Loucy (cell line): ENCODE results near the gene NUP62.

Experiments
- H2AFZ ChIP-seq: fragments of 200-600 bp; sonication (generic); 2 replicates; pipeline ENCODE4 v1.6.0; 2016; ENCODE audit warnings: antibody characterized with exemption, mild to moderate bottlenecking, low read length, moderate library complexity
- H3F3A ChIP-seq: fragments of 200-600 bp; 2 replicates; pipeline ENCODE4 v1.6.0; 2016; ENCODE audit warnings: antibody characterized with exemption, low read depth, mild to moderate bottlenecking
- H3K27me3 ChIP-seq: fragments of 200-600 bp; sonication (generic); 2 replicates; pipeline ENCODE4 v1.6.1; 2014; ENCODE audit warnings: low read length, mild to moderate bottlenecking; ENCODE audit not compliant: insufficient read depth, poor library complexity, severe bottlenecking
- H3K36me3 ChIP-seq: fragments of 200-600 bp; sonication (generic); 2 replicates; pipeline ENCODE4 v1.6.1; 2016; ENCODE audit warnings: low read length; ENCODE audit not compliant: insufficient read depth
- H3K4me1 ChIP-seq: fragments of 200-600 bp; sonication (generic); 2 replicates; pipeline ENCODE4 v1.5.1; 2014; ENCODE audit warnings: low read length, mild to moderate bottlenecking; ENCODE audit not compliant: insufficient read depth, poor library complexity, severe bottlenecking
- H3K4me2 ChIP-seq: fragments of 200-600 bp; sonication (generic); 2 replicates; pipeline ENCODE4 v1.6.0; 2014; ENCODE audit warnings: antibody characterized with exemption, low read length, low read depth, mild to moderate bottlenecking; ENCODE audit not compliant: poor library complexity, severe bottlenecking
- H3K4me3 ChIP-seq: fragments of 200-600 bp; sonication (generic); 2 replicates; pipeline ENCODE4 v1.5.1; 2014; ENCODE audit warnings: low read length, mild to moderate bottlenecking, mixed read lengths; ENCODE audit not compliant: poor library complexity, severe bottlenecking
- H3K79me2 ChIP-seq: fragments of 200-600 bp; sonication (generic); 2 replicates; pipeline ENCODE4 v1.6.1; 2014; ENCODE audit warnings: low read length; ENCODE audit not compliant: insufficient read depth
- H3K9ac ChIP-seq: fragments of 200-600 bp; sonication (generic); 2 replicates; pipeline ENCODE4 v1.6.0; 2014; ENCODE audit warnings: mild to moderate bottlenecking, low read depth, low read length, moderate library complexity; ENCODE audit not compliant: poor library complexity, severe bottlenecking
- H3K9me2 ChIP-seq: fragments of 200-600 bp; sonication (generic); replicated peaks from 2 replicates; pipeline ENCODE4 v1.6.1; 2016; ENCODE audit warnings: low read depth, low read length, mixed read lengths
- H3K9me3 ChIP-seq: fragments of 200-600 bp; sonication (generic); 2 replicates; pipeline ENCODE4 v1.6.1; 2014; ENCODE audit warnings: mild to moderate bottlenecking, antibody characterized with exemption, low read length, low read depth; ENCODE audit not compliant: insufficient read depth
- H4K20me1 ChIP-seq: fragments of 200-600 bp; sonication (generic); 2 replicates; pipeline ENCODE4 v1.6.0; 2014; ENCODE audit warnings: antibody characterized with exemption, low read length, mild to moderate bottlenecking; ENCODE audit not compliant: insufficient read depth, poor library complexity, severe bottlenecking
- CTCF ChIP-seq: fragments of 200-600 bp; sonication (generic); conservative IDR thresholded peaks from 2 replicates; pipeline ENCODE4 v1.5.1; 2014; ENCODE audit warnings: mild to moderate bottlenecking, antibody characterized with exemption, low read length
- EZH2phosphoT487 ChIP-seq: fragments of 200-600 bp; IDR thresholded peaks from 2 replicates; pipeline ENCODE4 v1.6.1; 2018; ENCODE audit warnings: antibody characterized with exemption, mild to moderate bottlenecking, moderate library complexity, borderline replicate concordance

Gene NUP62

DNA sequence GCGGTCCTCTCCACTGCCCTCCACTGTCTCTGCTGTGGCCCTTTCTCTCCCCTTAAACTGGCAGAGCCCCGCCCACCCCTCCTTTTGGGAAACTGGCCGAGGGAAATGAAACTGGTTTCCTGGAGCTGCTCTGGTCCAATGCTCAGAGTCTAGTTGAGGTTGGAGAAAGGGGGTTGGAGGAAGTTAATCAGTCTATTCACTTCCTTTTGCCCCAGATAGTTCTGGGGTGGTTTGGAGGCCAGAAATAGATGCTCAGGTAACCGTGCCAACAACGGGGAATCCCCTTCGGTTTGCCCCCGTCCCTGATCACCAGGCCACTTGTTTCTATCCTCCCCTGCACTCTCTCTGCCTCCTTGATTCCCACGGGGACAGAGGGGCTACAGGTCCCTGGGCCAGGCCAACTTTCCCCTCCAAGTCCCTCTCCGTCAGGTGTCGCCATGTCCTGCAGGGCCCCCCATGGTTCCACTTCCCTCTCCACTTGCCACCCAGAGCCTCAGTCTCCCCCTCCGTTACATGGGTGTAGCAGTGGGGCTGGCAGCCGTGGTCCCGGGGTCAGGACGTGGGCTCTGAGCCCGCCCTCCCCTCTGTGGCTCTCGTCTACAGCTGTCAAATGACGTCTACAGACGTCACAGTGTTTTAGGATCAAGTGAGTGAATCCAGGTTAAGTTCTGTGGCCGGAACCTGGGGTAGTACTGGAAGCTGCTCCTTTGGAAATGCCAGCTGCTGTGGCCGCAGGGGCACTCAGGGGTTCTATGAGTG is 32.3 kb downstream of the NUP62 start, which contains the start of gene IL4I1:
Gene IL4I1 (minus strand): TSS at position 25 of the 759 bp plus-strand sequence. CDS start 727 bp downstream, outside the sequence.
- Histone ChIP-seq H3K27me3 (no peaks in the 10 kb centered on the region), H3K9me2 (no peaks in the 10 kb centered on the region), H3K4me2 (peak within 1 kb of the TSS; percentile 85), H3K9me3 (no peaks in the 10 kb centered on the region), H3K4me1 (peaks cover 27% of the 10 kb centered on the region), H3K36me3 (no peaks in the 10 kb centered on the region), H4K20me1 (no peaks in the 10 kb centered on the region), H3K9ac (peak within 1 kb of the TSS; percentile 65), H3K79me2 (no peaks in the 10 kb centered on the region), H3F3A (no peaks in the 10 kb centered on the region), H3K4me3 (peak within 1 kb of the TSS; percentile 57), H2AFZ (no peak within 1 kb of the TSS; the same call in 1 of the 2 replicates)
- no peak for TF ChIP-seq EZH2phosphoT487
- no peak for TF ChIP-seq CTCF

GRCh38 chr19:49895566-49896297 is 33.6 kb downstream of the NUP62 start:
- Histone ChIP-seq H3K4me2 (peak overlapping the region; percentile 85), H3K4me3 (peak overlapping the region; percentile 57), H4K20me1 (no peaks in the 10 kb centered on the region), H3K9me2 (no peaks in the 10 kb centered on the region), H3K9me3 (no peaks in the 10 kb centered on the region), H3K27me3 (no peaks in the 10 kb centered on the region), H3K4me1 (peaks cover 27% of the 10 kb centered on the region), H3F3A (no peaks in the 10 kb centered on the region), H3K79me2 (no peaks in the 10 kb centered on the region), H3K9ac (peak overlapping the region; percentile 65), H2AFZ (no peak overlapping the region), H3K36me3 (no peaks in the 10 kb centered on the region)
- no peak for TF ChIP-seq CTCF
- TF ChIP-seq EZH2phosphoT487: no peak

DNA sequence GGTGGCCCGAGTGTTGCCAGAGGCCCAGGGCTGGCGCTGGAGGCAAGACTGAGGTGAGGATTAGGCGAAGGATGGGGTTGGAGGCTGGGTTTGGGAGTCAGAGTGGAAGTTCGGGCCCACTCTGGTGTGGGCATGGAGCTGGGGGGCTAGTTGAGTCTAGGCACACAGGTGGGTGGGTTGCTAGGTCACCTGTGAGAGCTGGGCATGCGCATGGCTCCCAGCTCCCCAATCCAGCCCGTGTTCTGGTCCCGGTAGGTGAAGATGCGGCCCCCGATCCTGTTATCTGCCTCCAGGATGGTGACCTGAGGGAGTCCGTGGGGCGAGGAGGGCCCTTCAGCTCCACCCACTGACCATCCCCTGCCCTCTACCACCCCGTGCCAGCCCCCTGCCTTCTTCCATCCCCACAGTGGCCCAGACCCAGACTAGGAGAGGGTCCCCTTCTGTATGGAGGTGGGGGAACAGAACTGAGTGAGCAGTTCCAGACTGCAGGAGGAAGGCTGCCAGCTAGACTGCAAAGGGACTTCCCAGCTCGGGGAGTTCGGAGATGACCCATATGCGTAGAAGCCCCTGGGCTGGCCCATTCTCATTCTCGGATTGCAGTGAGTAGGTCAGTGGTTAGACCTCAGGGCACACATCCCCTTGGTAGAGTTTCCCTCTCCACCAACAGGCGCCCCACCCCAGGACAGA is 34.3 kb downstream of the NUP62 start:
- no peak overlapping the region for H3K4me2 ChIP-seq
- no peak overlapping the region for H3K9ac ChIP-seq
- H3K36me3 ChIP-seq: no peaks in the 10 kb centered on the region

More for the DNA sequence above, 34.3 kb downstream of the NUP62 start:
- no peaks in the 10 kb centered on the region for H4K20me1 ChIP-seq
- H3K79me2 ChIP-seq: no peaks in the 10 kb centered on the region
- no peak overlapping the region for H2AFZ ChIP-seq
- no peak overlapping the region for H3K4me3 ChIP-seq
- TF ChIP-seq CTCF: no peak
- TF ChIP-seq EZH2phosphoT487: no peak
- peaks cover 27% of the 10 kb centered on the region for H3K4me1 ChIP-seq
- no peaks in the 10 kb centered on the region for H3F3A ChIP-seq
- no peaks in the 10 kb centered on the region for H3K9me3 ChIP-seq
- no peaks in the 10 kb centered on the region for H3K9me2 ChIP-seq
- no peaks in the 10 kb centered on the region for H3K27me3 ChIP-seq
